K562 (cell line): ENCODE results near the gene LMO2. TPM values are rescaled to one million over a fixed set of nuclear protein-coding genes. Genes with fewer than 3 reads are reported as not detected.
A peak's percentile ranks its signal among the peaks of the same experiment; 100 is the strongest.

ENCODE experiments used
- CBX2 ChIP-seq: fragments of 200-600 bp; sonication (generic); IDR thresholded peaks from one replicate; pipeline ENCODE4 v1.6.1; 2012; ENCODE audit warnings: mild to moderate bottlenecking, low read length, inconsistent platforms; ENCODE audit not compliant: insufficient read depth, poor library complexity, severe bottlenecking
- DDX20 ChIP-seq: fragments of 450-650 bp; IDR thresholded peaks from 2 replicates; pipeline ENCODE4 v1.6.1; 2016; ENCODE audit warnings: missing genetic modification characterization, low read depth, mild to moderate bottlenecking, missing compliant biosample characterization, moderate library complexity
- FUS ChIP-seq: fragments of 200-400 bp; formaldehyde crosslinking; optimal IDR thresholded peaks from 2 replicates; pipeline ENCODE3; 2017; ENCODE audit warnings: low read depth, low read length
- HDAC1 ChIP-seq, 2 experiments: fragments of 450-650 bp; IDR thresholded peaks; 2 replicates each; pipeline ENCODE4 v1.6.1; 2016 to 2017; ENCODE audit warnings: inconsistent platforms in 1 of 2, mild to moderate bottlenecking in 1 of 2, moderate library complexity in 1 of 2
- HMG20A ChIP-seq: fragments of 450-650 bp; formaldehyde crosslinking; conservative IDR thresholded peaks from 2 replicates; pipeline ENCODE4 v1.4.0; 2020; ENCODE audit warnings: mild to moderate bottlenecking, mixed read lengths
- KAT7 ChIP-seq: sonication (generic); formaldehyde crosslinking; IDR thresholded peaks from 2 replicates; pipeline ENCODE4 v1.8.0; 2022; ENCODE audit warnings: missing genetic modification reagents, mild to moderate bottlenecking, borderline replicate concordance
- MAZ ChIP-seq, 2 experiments: fragments of 450-650 bp in 1 of 2; sonication (generic) in 1 of 2; formaldehyde crosslinking; IDR thresholded peaks in 1 of 2; conservative IDR thresholded peaks in 1 of 2; 2 replicates each; pipeline versions ENCODE4 v1.4.0 to v1.5.0; 2020; ENCODE audit warnings: mild to moderate bottlenecking in 1 of 2, missing genetic modification reagents in 1 of 2
- MBD2 ChIP-seq: sonication (generic); IDR thresholded peaks from 2 replicates; pipeline ENCODE4 v1.6.1; 2016; ENCODE audit warnings: low read depth, borderline replicate concordance
- NONO ChIP-seq, 2 experiments: fragments of 200-400 bp in 1 of 2; fragments of 450-650 bp in 1 of 2; formaldehyde crosslinking in 1 of 2; IDR thresholded peaks; 2 replicates each; pipeline ENCODE4 v1.6.1; 2017; ENCODE audit warnings: low read depth in 2 of 2, mild to moderate bottlenecking in 2 of 2, moderate library complexity in 2 of 2, low read length in 1 of 2
- PTBP1 ChIP-seq: fragments of 200-400 bp; formaldehyde crosslinking; IDR thresholded peaks from 2 replicates; pipeline ENCODE4 v1.6.1; 2017; ENCODE audit warnings: low read depth, low read length
- RAD21 ChIP-seq, 2 experiments: fragments of 250-450 bp in 1 of 2; fragments of 450-650 bp in 1 of 2; sonication (Bioruptor Pico) in 1 of 2; formaldehyde crosslinking in 1 of 2; IDR thresholded peaks in 1 of 2; conservative IDR thresholded peaks in 1 of 2; 2 replicates each; pipeline versions ENCODE4 v1.4.0 to v1.8.0; 2020 to 2022; ENCODE audit warnings: mild to moderate bottlenecking in 2 of 2, moderate library complexity in 1 of 2
- SAP30 ChIP-seq: fragments of 200-600 bp; sonication (generic); IDR thresholded peaks from 2 replicates; pipeline ENCODE4 v1.6.1; 2012; ENCODE audit warnings: borderline replicate concordance, low read depth, mild to moderate bottlenecking, moderate library complexity, low read length, control low read depth, inconsistent platforms; ENCODE audit not compliant: insufficient read depth, poor library complexity, severe bottlenecking
- SMAD1 ChIP-seq: fragments of 150-350 bp; IDR thresholded peaks from 2 replicates; pipeline ENCODE4 v1.6.1; 2014; ENCODE audit warnings: low read length, low read depth; ENCODE audit not compliant: partially characterized antibody
- SP1 ChIP-seq: sonication (generic); formaldehyde crosslinking; IDR thresholded peaks from 2 replicates; pipeline ENCODE4 v1.8.1; 2022; ENCODE audit warnings: mild to moderate bottlenecking, missing genetic modification reagents
- YBX1 ChIP-seq: fragments of 450-650 bp; IDR thresholded peaks from 2 replicates; pipeline ENCODE4 v1.7.1; 2016; ENCODE audit warnings: mild to moderate bottlenecking
- ZFP1 ChIP-seq: fragments of 450-650 bp; formaldehyde crosslinking; IDR thresholded peaks from 2 replicates; pipeline ENCODE4 v1.4.0; 2020; ENCODE audit warnings: mild to moderate bottlenecking, mixed read lengths
- ZNF184 ChIP-seq: sonication (generic); formaldehyde crosslinking; IDR thresholded peaks from 2 replicates; pipeline ENCODE4 v1.5.0; 2020; ENCODE audit warnings: missing genetic modification reagents
- ZNF316 ChIP-seq: fragments of 450-650 bp; IDR thresholded peaks from 2 replicates; pipeline ENCODE4 v1.6.1; 2016
- ZNF444 ChIP-seq: fragments of 250-450 bp; sonication (Bioruptor Pico); IDR thresholded peaks from 2 replicates; pipeline ENCODE4 v1.4.0; 2020; ENCODE audit warnings: mild to moderate bottlenecking, moderate library complexity
- ZNF445 ChIP-seq: fragments of 250-450 bp; sonication (Bioruptor Pico); IDR thresholded peaks from 2 replicates; pipeline ENCODE4 v1.4.0; 2020; ENCODE audit warnings: low read depth, mild to moderate bottlenecking, moderate library complexity
- polyA plus RNA-seq, 8 experiments: library from polyadenylated mRNA; depleted of rRNA in 4 of 8; stranded (reverse) in 5 of 8; unstranded in 3 of 8; fragments of >200 nt; fragmentation: Nextera tagmentation in 2 of 8; fragmentation: Illumina TruSeq in 1 of 8; extraction: Ambion mirVana in 2 of 8; extraction: Trizol in 1 of 8; gene quantifications; 2 replicates each; pipeline versions ENCODE4 v1.2.1 to v1.2.3, GENCODE V29; 2011 to 2014; ENCODE audit warnings: inconsistent platforms in 1 of 8, missing spikeins in 1 of 8
- total RNA-seq, 7 experiments: library from RNA; depleted of rRNA in 6 of 7; stranded (reverse); fragments of >200 nt in 6 of 7; fragmentation: Illumina TruSeq in 2 of 7; extraction: Trizol in 2 of 7; gene quantifications; 2 replicates each; pipeline versions ENCODE4 v1.2.1 to v1.2.3, GENCODE V29; 2011 to 2021; ENCODE audit warnings: low replicate concordance in 1 of 7
- TF ChIP-seq, protein P1 (sequence below): fragments of 450-650 bp; formaldehyde crosslinking; IDR thresholded peaks from 2 replicates; pipeline ENCODE4 v1.4.0; 2020; ENCODE audit warnings: mild to moderate bottlenecking, moderate library complexity
- TF ChIP-seq, protein P2 (sequence below): sonication (generic); formaldehyde crosslinking; IDR thresholded peaks from 2 replicates; pipeline ENCODE4 v1.8.0; 2022; ENCODE audit warnings: mild to moderate bottlenecking, missing genetic modification reagents
- TF ChIP-seq, protein P3 (sequence below): IDR thresholded peaks from 2 replicates; pipeline ENCODE4 v1.6.1; 2011; ENCODE audit warnings: borderline replicate concordance, low read depth, mild to moderate bottlenecking, moderate library complexity, low read length; ENCODE audit not compliant: insufficient read depth, poor library complexity, severe bottlenecking
- TF ChIP-seq, protein P4 (sequence below): fragments of 450-650 bp; formaldehyde crosslinking; IDR thresholded peaks from 2 replicates; pipeline ENCODE4 v1.4.0; 2022; ENCODE audit warnings: missing genetic modification characterization

LMO2 gene
- total and polyA plus RNA-seq, 9 of the 15 experiments (the other 6 are each of a cell fraction or from before 2014, with no cell fraction given) = 6.9 to 126 (median 91.5) TPM

DNA sequence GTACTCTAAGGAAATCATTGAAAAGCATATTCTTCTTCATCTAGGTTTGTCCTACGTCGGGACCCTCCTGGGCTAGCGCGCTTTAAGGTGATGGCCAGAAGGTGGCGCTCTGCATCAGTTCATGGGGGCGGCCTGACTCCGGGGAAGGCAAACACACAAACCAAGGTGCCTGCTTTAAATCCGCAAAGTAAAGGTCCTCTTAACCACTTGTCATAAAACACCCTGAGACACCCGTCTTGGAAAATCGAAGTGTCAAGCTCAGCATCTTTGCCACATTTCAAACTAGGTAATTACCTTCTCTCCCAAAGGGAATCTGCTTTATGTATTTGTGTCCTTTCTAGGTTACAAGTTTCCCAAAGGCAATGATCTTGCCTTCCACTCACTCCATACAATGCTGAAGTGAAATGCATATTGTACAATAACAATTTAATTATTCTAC lies 33.9 kb downstream of the LMO2 start (continued):
- no peak for TF ChIP-seq PTBP1
- TF ChIP-seq HDAC1 (IDR thresholded peaks at IDR 0.05) = no peak
- TF ChIP-seq, protein P1, sequence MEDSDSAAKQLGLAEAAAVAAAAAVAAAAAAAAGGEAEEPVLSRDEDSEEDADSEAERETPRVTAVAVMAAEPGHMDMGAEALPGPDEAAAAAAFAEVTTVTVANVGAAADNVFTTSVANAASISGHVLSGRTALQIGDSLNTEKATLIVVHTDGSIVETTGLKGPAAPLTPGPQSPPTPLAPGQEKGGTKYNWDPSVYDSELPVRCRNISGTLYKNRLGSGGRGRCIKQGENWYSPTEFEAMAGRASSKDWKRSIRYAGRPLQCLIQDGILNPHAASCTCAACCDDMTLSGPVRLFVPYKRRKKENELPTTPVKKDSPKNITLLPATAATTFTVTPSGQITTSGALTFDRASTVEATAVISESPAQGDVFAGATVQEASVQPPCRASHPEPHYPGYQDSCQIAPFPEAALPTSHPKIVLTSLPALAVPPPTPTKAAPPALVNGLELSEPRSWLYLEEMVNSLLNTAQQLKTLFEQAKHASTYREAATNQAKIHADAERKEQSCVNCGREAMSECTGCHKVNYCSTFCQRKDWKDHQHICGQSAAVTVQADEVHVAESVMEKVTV (CRISPR knock-in tag) = peak; percentile 99
- no peak for TF ChIP-seq SAP30
- no peak for TF ChIP-seq FUS
- TF ChIP-seq ZNF444 (CRISPR knock-in tag) = no peak
- TF ChIP-seq MBD2 = no peak
- TF ChIP-seq KAT7 = no peak
- TF ChIP-seq, protein P2, sequence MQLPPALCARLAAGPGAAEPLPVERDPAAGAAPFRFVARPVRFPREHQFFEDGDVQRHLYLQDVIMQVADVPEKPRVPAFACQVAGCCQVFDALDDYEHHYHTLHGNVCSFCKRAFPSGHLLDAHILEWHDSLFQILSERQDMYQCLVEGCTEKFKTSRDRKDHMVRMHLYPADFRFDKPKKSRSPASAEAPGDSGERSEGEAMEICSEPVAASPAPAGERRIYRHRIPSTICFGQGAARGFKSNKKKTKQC (CRISPR knock-in tag) = no peak
- no peak for TF ChIP-seq ZNF184 (CRISPR knock-in tag)
- peak; percentile 32; the same call in 1 of the 2 replicates for TF ChIP-seq ZNF316
- no peak for TF ChIP-seq SMAD1
- no peak; the same call in 1 of the 2 replicates for TF ChIP-seq ZNF445 (CRISPR knock-in tag)
- TF ChIP-seq RAD21 (CRISPR knock-in tag; conservative IDR thresholded peaks at IDR 0.05 in 1 of 2, IDR thresholded peaks at IDR 0.05 in 1 of 2) = peak; percentile 99
- no peak for TF ChIP-seq YBX1
- no peak for TF ChIP-seq CBX2
- TF ChIP-seq, protein P3, sequence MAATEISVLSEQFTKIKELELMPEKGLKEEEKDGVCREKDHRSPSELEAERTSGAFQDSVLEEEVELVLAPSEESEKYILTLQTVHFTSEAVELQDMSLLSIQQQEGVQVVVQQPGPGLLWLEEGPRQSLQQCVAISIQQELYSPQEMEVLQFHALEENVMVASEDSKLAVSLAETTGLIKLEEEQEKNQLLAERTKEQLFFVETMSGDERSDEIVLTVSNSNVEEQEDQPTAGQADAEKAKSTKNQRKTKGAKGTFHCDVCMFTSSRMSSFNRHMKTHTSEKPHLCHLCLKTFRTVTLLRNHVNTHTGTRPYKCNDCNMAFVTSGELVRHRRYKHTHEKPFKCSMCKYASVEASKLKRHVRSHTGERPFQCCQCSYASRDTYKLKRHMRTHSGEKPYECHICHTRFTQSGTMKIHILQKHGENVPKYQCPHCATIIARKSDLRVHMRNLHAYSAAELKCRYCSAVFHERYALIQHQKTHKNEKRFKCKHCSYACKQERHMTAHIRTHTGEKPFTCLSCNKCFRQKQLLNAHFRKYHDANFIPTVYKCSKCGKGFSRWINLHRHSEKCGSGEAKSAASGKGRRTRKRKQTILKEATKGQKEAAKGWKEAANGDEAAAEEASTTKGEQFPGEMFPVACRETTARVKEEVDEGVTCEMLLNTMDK = no peak
- peak; percentile 29 to 48; a peak in 2 of 4 replicates for TF ChIP-seq MAZ (CRISPR knock-in tag; conservative IDR thresholded peaks at IDR 0.05 in 1 of 2, IDR thresholded peaks at IDR 0.05 in 1 of 2)
- TF ChIP-seq, protein P4, sequence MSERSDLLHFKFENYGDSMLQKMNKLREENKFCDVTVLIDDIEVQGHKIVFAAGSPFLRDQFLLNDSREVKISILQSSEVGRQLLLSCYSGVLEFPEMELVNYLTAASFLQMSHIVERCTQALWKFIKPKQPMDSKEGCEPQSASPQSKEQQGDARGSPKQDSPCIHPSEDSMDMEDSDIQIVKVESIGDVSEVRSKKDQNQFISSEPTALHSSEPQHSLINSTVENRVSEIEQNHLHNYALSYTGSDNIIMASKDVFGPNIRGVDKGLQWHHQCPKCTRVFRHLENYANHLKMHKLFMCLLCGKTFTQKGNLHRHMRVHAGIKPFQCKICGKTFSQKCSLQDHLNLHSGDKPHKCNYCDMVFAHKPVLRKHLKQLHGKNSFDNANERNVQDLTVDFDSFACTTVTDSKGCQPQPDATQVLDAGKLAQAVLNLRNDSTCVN (CRISPR knock-in tag) = no peak
- TF ChIP-seq HMG20A = no peak
- no peak for TF ChIP-seq DDX20 (tag)
- TF ChIP-seq SP1 (CRISPR knock-in tag) = no peak
- no peak for TF ChIP-seq NONO (IDR thresholded peaks at IDR 0.05; ENCODE audit: low read depth in 2 of 2, low read length in 1 of 2)
- TF ChIP-seq ZFP1 = no peak
